Panc1 (cell line): ENCODE results near the gene STARD8. TPM values are rescaled to one million over a fixed set of nuclear protein-coding genes. Genes with fewer than 3 reads are reported as not detected.

Experiments used
- ATAC-seq: fragments of 200-7000 bp; cut with Tn5 transposase; 2 replicates; pipeline ENCODE4 v1.9.1; 2020; ENCODE audit warnings: mild to moderate bottlenecking, moderate library complexity
- BruUV-seq: library from RNA; stranded (reverse); fragments of 400-500 nt; replicated peaks from 2 replicates; lab custom pipeline; 2021; lab: Mats Ljungman, UMichigan
- CTCF ChIA-PET: fragments of 300-600 bp; sonication (Branson Sonifier 250); formaldehyde crosslinking; loops from one replicate; lab custom pipeline; 2022; ENCODE audit warnings: antibody characterized with exemption; lab: Charles Lee
- POLR2A ChIA-PET: fragments of 300-600 bp; sonication (Branson Sonifier 250); formaldehyde crosslinking; loops from one replicate; lab custom pipeline; 2022; ENCODE audit warnings: antibody characterized with exemption; lab: Charles Lee
- DNase-seq: peaks from one replicate; pipeline ENCODE4 v3.0.0-alpha.2; 2010; ENCODE audit warnings: low read depth, low spot score
- H3K27ac ChIP-seq: 2 replicates; pipeline ENCODE4 v1.5.1; 2011; ENCODE audit warnings: mild to moderate bottlenecking, low read length, inconsistent platforms
- H3K27me3 ChIP-seq: fragments of 200-500 bp; sonication (Bioruptor generic); 2 replicates; pipeline ENCODE4 v1.6.0; 2014; ENCODE audit warnings: low read length, inconsistent platforms; ENCODE audit not compliant: control insufficient read depth, insufficient read depth
- H3K36me3 ChIP-seq: fragments of 200-500 bp; sonication (Bioruptor generic); 2 replicates; pipeline ENCODE4 v1.5.1; 2014; ENCODE audit warnings: inconsistent platforms, mild to moderate bottlenecking, low read length, moderate library complexity; ENCODE audit not compliant: control insufficient read depth, insufficient read depth
- H3K4me1 ChIP-seq: 2 replicates; pipeline ENCODE4 v1.5.1; 2011; ENCODE audit warnings: inconsistent platforms, mild to moderate bottlenecking, low read length, moderate library complexity; ENCODE audit not compliant: control insufficient read depth, insufficient read depth
- H3K4me3 ChIP-seq, 2 experiments: 2 replicates each; pipeline ENCODE4 v1.5.1; 2011 to 2012; ENCODE audit warnings: low read depth in 2 of 2, low read length in 2 of 2, mild to moderate bottlenecking in 2 of 2, inconsistent platforms in 1 of 2, moderate library complexity in 1 of 2
- H3K9me3 ChIP-seq: fragments of 200-500 bp; sonication (Bioruptor generic); 2 replicates; pipeline ENCODE4 v1.5.1; 2014; ENCODE audit warnings: low read depth, mild to moderate bottlenecking, inconsistent platforms, low read length, moderate library complexity; ENCODE audit not compliant: control insufficient read depth, insufficient read depth
- CTCF ChIP-seq: fragments of 450-650 bp; IDR thresholded peaks from 2 replicates; pipeline ENCODE4 v1.5.1; 2017; ENCODE audit warnings: mild to moderate bottlenecking
- POLR2AphosphoS5 ChIP-seq: IDR thresholded peaks from 2 replicates; pipeline ENCODE4 v1.6.1; 2012; ENCODE audit warnings: mild to moderate bottlenecking, low read depth, low read length, moderate library complexity
- REST ChIP-seq, 2 experiments: IDR thresholded peaks; 2 replicates each; pipeline ENCODE4 v1.6.1; 2011 to 2012; ENCODE audit warnings: low read depth in 2 of 2, control low read depth in 1 of 2, low read length in 1 of 2, mild to moderate bottlenecking in 1 of 2, moderate library complexity in 1 of 2; ENCODE audit not compliant: insufficient read depth in 1 of 2
- SIN3A ChIP-seq: IDR thresholded peaks from 2 replicates; pipeline ENCODE4 v1.6.1; 2012; ENCODE audit warnings: low read depth, mild to moderate bottlenecking, low read length, moderate library complexity, borderline replicate concordance; ENCODE audit not compliant: insufficient read depth
- TCF7L2 ChIP-seq: IDR thresholded peaks from 2 replicates; pipeline ENCODE4 v1.6.1; 2011; ENCODE audit warnings: mild to moderate bottlenecking, low read depth, low read length, inconsistent platforms
- in situ Hi-C: cut with HindIII; loops from 2 replicates; pipeline ENCODE4 v1.10.0; 2016; ENCODE audit warnings: low sequenced_read_pairs, low pct_unique_long_range_greater_than_20kb
- intact Hi-C: fragments of 100-400 bp; cut with micrococcal nuclease; formaldehyde crosslinking; loops from one replicate; pipeline ENCODE4 v1.10.0; 2022; ENCODE audit not compliant: unreplicated experiment
- total RNA-seq: library from RNA; stranded (reverse); gene quantifications from one replicate; pipeline ENCODE4 v1.2.1, GENCODE V29; 2021; ENCODE audit not compliant: unreplicated experiment

Gene STARD8
- total RNA-seq, 1 experiment from 2014 or later, result 4.6 TPM

GRCh38 chrX:68761086-68761485 lies 113.6 kb downstream of the STARD8 start:
- DNase-seq (no peak), ATAC-seq (no peak)
- no peaks in the 10 kb centered on the region for H3K9me3 ChIP-seq
- no peaks in the 10 kb centered on the region for H3K36me3 ChIP-seq
- no peaks in the 10 kb centered on the region for H3K4me1 ChIP-seq
- ChIA-PET POLR2A (no interaction called here), CTCF (interaction anchor here (0.6 kb wide), 1 partner anchor 857 kb away, joined by 3 read pairs; no protein-coding TSS in a partner anchor)
- intact Hi-C loops (no loop called here), in situ Hi-C loops (no loop called here)
- H3K4me3 ChIP-seq, result no peak overlapping the region
- TF ChIP-seq CTCF (no peak), POLR2AphosphoS5 (no peak), TCF7L2 (no peak), REST (IDR thresholded peaks at IDR 0.05; ENCODE audit: insufficient read depth in 1 of 2, low read depth in 2 of 2, low read length in 1 of 2) (no peak), SIN3A (no peak)
- BruUV-seq, result no TSS peak
- H3K27me3 ChIP-seq, result no peaks in the 10 kb centered on the region
- no peak overlapping the region for H3K27ac ChIP-seq

GRCh38 chrX:68762766-68763165 lies 115.3 kb downstream of the STARD8 start:
- POLR2A ChIA-PET, result no interaction called here

More at GRCh38 chrX:68762766-68763165, 115.3 kb downstream of the STARD8 start:
- in situ Hi-C loops, result no loop called here
- no peak for TF ChIP-seq POLR2AphosphoS5
- TF ChIP-seq REST (IDR thresholded peaks at IDR 0.05; ENCODE audit: insufficient read depth in 1 of 2, low read depth in 2 of 2, low read length in 1 of 2), result no peak
- no peak for TF ChIP-seq TCF7L2
- no peak for TF ChIP-seq CTCF
- no peak for TF ChIP-seq SIN3A
- DNase-seq, result no peak
- H3K9me3 ChIP-seq, result no peaks in the 10 kb centered on the region
- no peaks in the 10 kb centered on the region for H3K27me3 ChIP-seq
- H3K4me3 ChIP-seq, result no peak overlapping the region
- H3K36me3 ChIP-seq, result no peaks in the 10 kb centered on the region
- no peak for ATAC-seq
- intact Hi-C loops, result no loop called here
- no peak overlapping the region for H3K27ac ChIP-seq
- no peaks in the 10 kb centered on the region for H3K4me1 ChIP-seq
- CTCF ChIA-PET, result no interaction called here
- BruUV-seq, result no TSS peak
